IMR-90 (cell line): ENCODE results near the gene RBMS3. TPM values are rescaled to one million over a fixed set of nuclear protein-coding genes. Genes with fewer than 3 reads are reported as not detected.

Experiments
- ATAC-seq: fragments of 200-7000 bp; cut with Tn5 transposase; 2 replicates; pipeline ENCODE4 v1.9.1; 2020; ENCODE audit warnings: low read depth, mild to moderate bottlenecking, moderate library complexity
- BruUV-seq: library from RNA; stranded (reverse); fragments of 400-500 nt; replicated peaks from 2 replicates; lab custom pipeline; 2021; lab: Mats Ljungman, UMichigan
- CTCF ChIA-PET: fragments of 300-600 bp; formaldehyde crosslinking; extraction: SDS; loops from one replicate; lab custom pipeline; 2021; ENCODE audit warnings: antibody characterized with exemption; lab: Yijun Ruan, JAX
- POLR2A ChIA-PET: fragments of 300-600 bp; sonication (Branson Sonifier 250); formaldehyde crosslinking; loops from one replicate; lab custom pipeline; 2022; ENCODE audit warnings: antibody characterized with exemption; ENCODE audit not compliant: unreplicated experiment; lab: Charles Lee
- DNase-seq: peaks from one replicate; pipeline ENCODE4 v3.0.0; 2013
- H2AFZ ChIP-seq: replicated peaks from 2 replicates; pipeline ENCODE3; 2013; ENCODE audit warnings: low read length, mild to moderate bottlenecking; ENCODE audit not compliant: poor library complexity
- H2AK5ac ChIP-seq: 2 replicates; pipeline ENCODE4 v1.6.1; 2013; ENCODE audit warnings: low read depth, low read length, inconsistent platforms
- H2AK9ac ChIP-seq: replicated peaks from 2 replicates; pipeline ENCODE3; 2013; ENCODE audit warnings: mild to moderate bottlenecking, low read depth, low read length, moderate library complexity; ENCODE audit not compliant: poor library complexity
- H2BK120ac ChIP-seq: 2 replicates; pipeline ENCODE4 v1.6.1; 2013; ENCODE audit warnings: low read depth, low read length, inconsistent platforms
- H2BK15ac ChIP-seq: 3 replicates; pipeline ENCODE4 v1.6.1; 2013; ENCODE audit warnings: low read depth, low read length, inconsistent platforms
- H2BK20ac ChIP-seq: 2 replicates; pipeline ENCODE4 v1.6.1; 2013; ENCODE audit warnings: low read depth, mild to moderate bottlenecking, inconsistent platforms, low read length, moderate library complexity
- H2BK5ac ChIP-seq: 2 replicates; pipeline ENCODE4 v1.6.1; 2013; ENCODE audit warnings: mild to moderate bottlenecking, low read depth, low read length, inconsistent platforms; ENCODE audit not compliant: poor library complexity, severe bottlenecking
- H3K14ac ChIP-seq: replicated peaks from 2 replicates; pipeline ENCODE4 v1.6.1; 2013; ENCODE audit warnings: low read depth, low read length, inconsistent platforms
- H3K18ac ChIP-seq: 2 replicates; pipeline ENCODE4 v1.6.1; 2013; ENCODE audit warnings: low read depth, low read length, control low read depth
- H3K23ac ChIP-seq: 2 replicates; pipeline ENCODE4 v1.6.1; 2013; ENCODE audit warnings: low read depth, low read length, inconsistent platforms
- H3K27ac ChIP-seq: 2 replicates; pipeline ENCODE4 v1.5.1; 2013; ENCODE audit warnings: mild to moderate bottlenecking, control low read depth, low read length; ENCODE audit not compliant: insufficient read depth
- H3K27me3 ChIP-seq: 2 replicates; pipeline ENCODE4 v1.6.1; 2013; ENCODE audit warnings: low read length; ENCODE audit not compliant: control insufficient read depth, insufficient read depth
- H3K36me3 ChIP-seq: 2 replicates; pipeline ENCODE4 v1.6.1; 2013; ENCODE audit warnings: low read length, mixed read lengths; ENCODE audit not compliant: control insufficient read depth, insufficient read depth
- H3K4ac ChIP-seq: 2 replicates; pipeline ENCODE4 v1.6.1; 2013; ENCODE audit warnings: low read depth, low read length, inconsistent platforms
- H3K4me1 ChIP-seq: 2 replicates; pipeline ENCODE4 v1.6.1; 2013; ENCODE audit warnings: low read length, mixed read lengths; ENCODE audit not compliant: control insufficient read depth, insufficient read depth
- H3K4me2 ChIP-seq: 2 replicates; pipeline ENCODE4 v1.6.1; 2013; ENCODE audit warnings: low read depth, mild to moderate bottlenecking, control low read depth, low read length, moderate library complexity
- H3K4me3 ChIP-seq: 2 replicates; pipeline ENCODE4 v1.5.1; 2013; ENCODE audit warnings: low read depth, mild to moderate bottlenecking, control low read depth, low read length, moderate library complexity; ENCODE audit not compliant: insufficient read depth
- H3K56ac ChIP-seq: 2 replicates; pipeline ENCODE4 v1.6.1; 2013; ENCODE audit warnings: low read length, inconsistent platforms; ENCODE audit not compliant: insufficient read depth; ENCODE audit errors: extremely low read depth
- H3K79me1 ChIP-seq, 2 experiments: 2 replicates each; pipeline ENCODE4 v1.6.1; 2013; ENCODE audit warnings: low read length in 2 of 2, inconsistent platforms in 1 of 2, low read depth in 1 of 2
- H3K9ac ChIP-seq: 2 replicates; pipeline ENCODE4 v1.6.1; 2013; ENCODE audit warnings: low read depth, low read length, control low read depth
- H3K9me1 ChIP-seq: 2 replicates; pipeline ENCODE4 v1.6.1; 2013; ENCODE audit warnings: low read length, inconsistent platforms; ENCODE audit not compliant: insufficient read depth
- H3K9me3 ChIP-seq: 2 replicates; pipeline ENCODE4 v1.6.1; 2013; ENCODE audit warnings: low read length; ENCODE audit not compliant: control insufficient read depth, insufficient read depth
- H4K20me1 ChIP-seq: 2 replicates; pipeline ENCODE4 v1.6.1; 2013; ENCODE audit warnings: low read length, inconsistent platforms; ENCODE audit not compliant: insufficient read depth
- H4K5ac ChIP-seq: 2 replicates; pipeline ENCODE4 v1.6.1; 2013; ENCODE audit warnings: mild to moderate bottlenecking, low read depth, low read length, control low read depth
- H4K8ac ChIP-seq, 2 experiments: 2 replicates each; pipeline ENCODE4 v1.6.1; 2013; ENCODE audit warnings: low read depth in 2 of 2, low read length in 2 of 2, control low read depth in 1 of 2, inconsistent platforms in 1 of 2
- H4K91ac ChIP-seq: 2 replicates; pipeline ENCODE4 v1.6.1; 2013; ENCODE audit warnings: low read depth, low read length, inconsistent platforms; ENCODE audit not compliant: insufficient read depth
- BHLHE40 ChIP-seq: fragments of 150-350 bp; IDR thresholded peaks from 2 replicates; pipeline ENCODE4 v1.6.1; 2016; ENCODE audit warnings: mild to moderate bottlenecking, low read depth, low read length
- CEBPB ChIP-seq: IDR thresholded peaks from 2 replicates; pipeline ENCODE4 v1.6.1; 2012; ENCODE audit warnings: low read depth, low read length, improper control_type of control experiment
- CHD1 ChIP-seq: IDR thresholded peaks from 2 replicates; pipeline ENCODE4 v1.6.1; 2012; ENCODE audit warnings: low read depth, low read length, improper control_type of control experiment
- CTCF ChIP-seq: conservative IDR thresholded peaks from 2 replicates; pipeline ENCODE4 v1.5.1; 2012; ENCODE audit warnings: mild to moderate bottlenecking, low read depth, low read length, improper control_type of control experiment
- ELK1 ChIP-seq: fragments of 150-350 bp; IDR thresholded peaks from 2 replicates; pipeline ENCODE4 v1.6.1; 2016; ENCODE audit warnings: low read depth, mild to moderate bottlenecking, low read length, moderate library complexity, borderline replicate concordance
- FOS ChIP-seq: fragments of 150-350 bp; IDR thresholded peaks from 2 replicates; pipeline ENCODE4 v1.6.1; 2016; ENCODE audit warnings: low read depth, low read length
- MAFK ChIP-seq: IDR thresholded peaks from 2 replicates; pipeline ENCODE4 v1.6.1; 2012; ENCODE audit warnings: low read depth, low read length, improper control_type of control experiment
- MAZ ChIP-seq: IDR thresholded peaks from 2 replicates; pipeline ENCODE4 v1.6.1; 2012; ENCODE audit warnings: low read depth, mild to moderate bottlenecking, low read length, improper control_type of control experiment, moderate library complexity, borderline replicate concordance
- MXI1 ChIP-seq: IDR thresholded peaks from 2 replicates; pipeline ENCODE4 v1.6.1; 2012; ENCODE audit warnings: low read depth, mild to moderate bottlenecking, low read length, moderate library complexity, borderline replicate concordance
- NFE2L2 ChIP-seq: fragments of 150-350 bp; IDR thresholded peaks from 2 replicates; pipeline ENCODE4 v1.6.1; 2016; ENCODE audit warnings: low read depth, mild to moderate bottlenecking, low read length
- POLR2A ChIP-seq: IDR thresholded peaks from 2 replicates; pipeline ENCODE4 v1.6.1; 2012; ENCODE audit warnings: mild to moderate bottlenecking, low read depth, low read length
- RAD21 ChIP-seq: IDR thresholded peaks from 2 replicates; pipeline ENCODE4 v1.6.1; 2012; ENCODE audit warnings: low read length, improper control_type of control experiment
- RCOR1 ChIP-seq: IDR thresholded peaks from 2 replicates; pipeline ENCODE4 v1.6.1; 2012; ENCODE audit warnings: mild to moderate bottlenecking, low read length, improper control_type of control experiment; ENCODE audit not compliant: insufficient replicate concordance
- RFX5 ChIP-seq: IDR thresholded peaks from 2 replicates; pipeline ENCODE4 v1.8.0; 2012; ENCODE audit warnings: low read depth, mild to moderate bottlenecking, low read length, moderate library complexity
- SMC3 ChIP-seq: fragments of 150-350 bp; IDR thresholded peaks from 2 replicates; pipeline ENCODE4 v1.6.1; 2016; ENCODE audit warnings: low read depth, mild to moderate bottlenecking, antibody characterized with exemption, low read length, moderate library complexity
- USF2 ChIP-seq: fragments of 150-350 bp; IDR thresholded peaks from 2 replicates; pipeline ENCODE4 v1.6.1; 2017; ENCODE audit warnings: mild to moderate bottlenecking, antibody characterized with exemption, low read length, low read depth
- dilution Hi-C: fragments of 300-500 bp; cut with HindIII; formaldehyde crosslinking; loops from one replicate; pipeline ENCODE4 v1.14.3; 2018; ENCODE audit warnings: low sequenced_read_pairs; ENCODE audit not compliant: unreplicated experiment
- in situ Hi-C: fragments of 300-500 bp; cut with MboI; formaldehyde crosslinking; loops from 3 replicates; pipeline ENCODE4 v1.14.3; 2019; ENCODE audit warnings: low sequenced_read_pairs, inconsistent platforms, mixed read lengths
- intact Hi-C: fragments of 100-400 bp; cut with micrococcal nuclease; formaldehyde crosslinking; loops from 2 replicates; pipeline ENCODE4 v1.10.0; 2022
- polyA plus RNA-seq, 3 experiments: library from polyadenylated mRNA; depleted of rRNA; stranded (reverse); fragments of >200 nt; gene quantifications; 2 replicates each; pipeline ENCODE4 v1.2.3, GENCODE V29; 2012; ENCODE audit warnings: low replicate concordance in 1 of 3
- total RNA-seq: library from RNA; depleted of rRNA; stranded (reverse); fragments of >200 nt; gene quantifications from 2 replicates; pipeline ENCODE4 v1.2.3, GENCODE V29; 2012

The RBMS3 gene
- total and polyA plus RNA-seq, 2 of the 4 experiments (the other 2 are of a cell fraction): 15.2 to 127 TPM

GRCh38 chr3:29565236-29565635 is 284.4 kb downstream of the RBMS3 start:
- dilution Hi-C loops (no loop called here), intact Hi-C loops (no loop called here), in situ Hi-C loops (no loop called here)
- Histone ChIP-seq H3K4ac (no peak overlapping the region), H2BK20ac (no peak overlapping the region), H3K9me3 (no peaks in the 10 kb centered on the region), H3K27me3 (no peaks in the 10 kb centered on the region), H2BK120ac (no peak overlapping the region), H3K4me3 (no peak overlapping the region), H3K79me1 (peaks cover 10 to 22% of the 10 kb centered on the region in 2 experiments; a peak in 3 of 4 replicates), H3K4me2 (no peak overlapping the region; the same call in 1 of the 2 replicates), H4K8ac (no peak overlapping the region), H2AK9ac (no peak overlapping the region), H3K27ac (no peak overlapping the region), H2AK5ac (no peak overlapping the region), H3K4me1 (peaks cover 1% of the 10 kb centered on the region; the same call in 1 of the 2 replicates), H3K18ac (peak overlapping the region; percentile 26; the same call in 1 of the 2 replicates), H2BK5ac (no peak overlapping the region), H4K91ac (no peak overlapping the region), H3K23ac (no peak overlapping the region), H2AFZ (no peak overlapping the region), H2BK15ac (no peak overlapping the region), H3K14ac (no peak overlapping the region), H4K5ac (no peak overlapping the region), H3K9me1 (no peaks in the 10 kb centered on the region), H3K36me3 (no peaks in the 10 kb centered on the region), H3K9ac (no peak overlapping the region), H4K20me1 (peaks cover 3% of the 10 kb centered on the region; the same call in 1 of the 2 replicates), H3K56ac (no peak overlapping the region)
- TF ChIP-seq BHLHE40 (no peak), MXI1 (no peak), RAD21 (no peak), RCOR1 (no peak), CEBPB (no peak), POLR2A (no peak), ELK1 (no peak), MAFK (no peak), FOS (no peak), CHD1 (no peak), SMC3 (no peak), RFX5 (no peak), MAZ (no peak), USF2 (no peak), CTCF (no peak), NFE2L2 (no peak)
- CTCF ChIA-PET: no interaction called here
- DNase-seq (no peak), ATAC-seq (no peak; the same call in 1 of the 2 replicates)
- POLR2A ChIA-PET: no interaction called here
- BruUV-seq: no TSS peak
